GM20000 (cell line): ENCODE data around the gene ZNF74.

Source experiments
- DNase-seq: peaks from one replicate; pipeline ENCODE4 v3.0.0; 2012; ENCODE audit warnings: low spot score
- CTCF ChIP-seq: IDR thresholded peaks from 2 replicates; pipeline ENCODE4 v1.5.1; 2012; ENCODE audit warnings: mild to moderate bottlenecking, control low read depth; ENCODE audit errors: extremely low read depth, missing control alignments

The ZNF74 gene

GRCh38 chr22:20427104-20427944 lies 33.4 kb downstream of the ZNF74 start:
- DNase-seq, result no peak
- no peak for TF ChIP-seq CTCF

GRCh38 chr22:20427945-20428417 lies 34.0 kb downstream of the ZNF74 start:
- DNase-seq, result no peak
- TF ChIP-seq CTCF, result no peak

GRCh38 chr22:20428496-20429253 lies 34.7 kb downstream of the ZNF74 start:
- no peak for TF ChIP-seq CTCF

GRCh38 chr22:20429254-20430100 lies 35.5 kb downstream of the ZNF74 start:
- no peak for TF ChIP-seq CTCF
- peak; percentile 96 for DNase-seq

More at GRCh38 chr22:20428496-20429253, 34.7 kb downstream of the ZNF74 start:
- no peak for DNase-seq

- peak; percentile 57 for DNase-seq
- TF ChIP-seq CTCF, result no peak
These were observed 36.3 kb downstream of the ZNF74 start for GRCh38 chr22:20430101-20430719.

- no peak for TF ChIP-seq CTCF
- DNase-seq, result peak; percentile 74
These were observed 37.0 kb downstream of the ZNF74 start for GRCh38 chr22:20430720-20431510.
